Mononuclear cell (primary cell): Measurements from ENCODE around the gene SIGLEC15. TPM values are rescaled to one million over a fixed set of nuclear protein-coding genes. Genes with fewer than 3 reads are reported as not detected.

Source experiments
- H3K27me3 ChIP-seq: 2 replicates; pipeline ENCODE4 v1.6.0; 2011; ENCODE audit warnings: low read length, control low read depth; ENCODE audit not compliant: insufficient read depth
- H3K4me1 ChIP-seq: 2 replicates; pipeline ENCODE4 v1.5.1; 2011; ENCODE audit warnings: mild to moderate bottlenecking, low read length, control low read depth; ENCODE audit not compliant: insufficient read depth
- H3K4me3 ChIP-seq: 2 replicates; pipeline ENCODE4 v1.5.1; 2011; ENCODE audit warnings: mild to moderate bottlenecking, low read length, moderate library complexity
- H3K9me3 ChIP-seq: 2 replicates; pipeline ENCODE4 v1.5.1; 2011; ENCODE audit warnings: low read depth, mild to moderate bottlenecking, control low read depth, low read length
- total RNA-seq: library from RNA; depleted of rRNA; stranded (reverse); fragments of >200 nt; gene quantifications from one replicate; pipeline ENCODE4 v1.2.3, GENCODE V29; 2012

SIGLEC15 gene
- total RNA-seq, 1 donor, result 0.42 TPM

- no peak overlapping the region for H3K4me3 ChIP-seq
- no peaks in the 10 kb centered on the region for H3K9me3 ChIP-seq
- peaks cover 20% of the 10 kb centered on the region for H3K27me3 ChIP-seq
- H3K4me1 ChIP-seq, result peaks cover 31% of the 10 kb centered on the region
Observed at GRCh38 chr18:45833846-45834245, 8.4 kb downstream of the SIGLEC15 start.

- Histone ChIP-seq H3K4me3 (no peak overlapping the region), H3K9me3 (no peaks in the 10 kb centered on the region), H3K27me3 (peaks cover 22% of the 10 kb centered on the region), H3K4me1 (peaks cover 31% of the 10 kb centered on the region)
Observed at GRCh38 chr18:45834306-45834705, 8.8 kb downstream of the SIGLEC15 start.

- Histone ChIP-seq H3K4me3 (no peak overlapping the region), H3K4me1 (peaks cover 26% of the 10 kb centered on the region), H3K27me3 (peaks cover 29% of the 10 kb centered on the region)
Observed at GRCh38 chr18:45835057-45835636, 9.7 kb downstream of the SIGLEC15 start.

GRCh38 chr18:45836242-45837205 is 11.0 kb downstream of the SIGLEC15 start:
- H3K27me3 ChIP-seq, result peaks cover 29% of the 10 kb centered on the region
- H3K4me3 ChIP-seq, result no peak overlapping the region
- H3K4me1 ChIP-seq, result peaks cover 26% of the 10 kb centered on the region
- H3K9me3 ChIP-seq, result no peaks in the 10 kb centered on the region

More at GRCh38 chr18:45835057-45835636, 9.7 kb downstream of the SIGLEC15 start:
- no peaks in the 10 kb centered on the region for H3K9me3 ChIP-seq

DNA sequence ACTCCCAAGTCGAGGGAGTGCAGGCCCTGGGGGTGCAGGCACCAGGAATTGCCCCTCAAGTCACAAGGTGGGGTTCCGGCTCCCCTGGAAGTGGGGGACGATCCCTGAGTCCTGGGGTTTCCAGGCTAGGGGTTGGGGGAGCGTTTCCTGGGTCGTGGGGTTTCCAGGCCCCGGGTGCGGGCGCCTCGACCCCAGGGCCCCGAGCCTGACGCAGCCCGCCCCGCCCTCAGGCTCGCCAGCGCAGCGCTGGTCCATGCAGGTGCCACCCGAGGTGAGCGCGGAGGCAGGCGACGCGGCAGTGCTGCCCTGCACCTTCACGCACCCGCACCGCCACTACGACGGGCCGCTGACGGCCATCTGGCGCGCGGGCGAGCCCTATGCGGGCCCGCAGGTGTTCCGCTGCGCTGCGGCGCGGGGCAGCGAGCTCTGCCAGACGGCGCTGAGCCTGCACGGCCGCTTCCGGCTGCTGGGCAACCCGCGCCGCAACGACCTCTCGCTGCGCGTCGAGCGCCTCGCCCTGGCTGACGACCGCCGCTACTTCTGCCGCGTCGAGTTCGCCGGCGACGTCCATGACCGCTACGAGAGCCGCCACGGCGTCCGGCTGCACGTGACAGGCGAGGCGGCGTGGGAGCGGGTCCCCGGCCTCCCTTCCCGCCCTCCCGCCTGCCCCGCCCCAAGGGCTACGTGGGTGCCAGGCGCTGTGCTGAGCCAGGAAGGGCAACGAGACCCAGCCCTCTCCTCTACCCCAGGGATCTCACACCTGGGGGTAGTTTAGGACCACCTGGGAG is 12.0 kb downstream of the SIGLEC15 start:
- no peaks in the 10 kb centered on the region for H3K9me3 ChIP-seq
- H3K4me1 ChIP-seq, result peaks cover 26% of the 10 kb centered on the region
- no peak overlapping the region for H3K4me3 ChIP-seq
- peaks cover 29% of the 10 kb centered on the region for H3K27me3 ChIP-seq

DNA sequence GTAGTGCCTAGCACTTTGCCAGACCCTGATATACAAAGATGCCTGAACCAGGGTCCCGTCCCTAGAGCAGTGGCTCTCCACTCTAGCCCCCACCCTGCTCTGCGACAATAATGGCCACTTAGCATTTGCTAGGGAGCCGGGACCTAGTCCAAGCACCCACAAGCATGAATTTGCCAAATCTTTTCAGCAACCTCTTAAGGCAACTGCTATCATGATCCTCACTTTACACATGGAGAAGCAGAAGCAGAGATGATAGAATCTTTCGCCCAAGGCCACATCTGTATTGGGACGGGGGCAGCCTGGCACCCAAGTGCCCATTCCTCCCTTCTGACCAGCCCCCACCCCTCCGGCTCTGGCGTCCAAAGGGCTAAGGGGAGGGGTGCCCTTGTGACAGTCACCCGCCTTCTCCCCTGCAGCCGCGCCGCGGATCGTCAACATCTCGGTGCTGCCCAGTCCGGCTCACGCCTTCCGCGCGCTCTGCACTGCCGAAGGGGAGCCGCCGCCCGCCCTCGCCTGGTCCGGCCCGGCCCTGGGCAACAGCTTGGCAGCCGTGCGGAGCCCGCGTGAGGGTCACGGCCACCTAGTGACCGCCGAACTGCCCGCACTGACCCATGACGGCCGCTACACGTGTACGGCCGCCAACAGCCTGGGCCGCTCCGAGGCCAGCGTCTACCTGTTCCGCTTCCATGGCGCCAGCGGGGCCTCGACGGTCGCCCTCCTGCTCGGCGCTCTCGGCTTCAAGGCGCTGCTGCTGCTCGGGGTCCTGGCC is 13.0 kb downstream of the SIGLEC15 start:
- Histone ChIP-seq H3K4me1 (peaks cover 26% of the 10 kb centered on the region), H3K9me3 (no peaks in the 10 kb centered on the region), H3K27me3 (peaks cover 29% of the 10 kb centered on the region), H3K4me3 (no peak overlapping the region)

DNA sequence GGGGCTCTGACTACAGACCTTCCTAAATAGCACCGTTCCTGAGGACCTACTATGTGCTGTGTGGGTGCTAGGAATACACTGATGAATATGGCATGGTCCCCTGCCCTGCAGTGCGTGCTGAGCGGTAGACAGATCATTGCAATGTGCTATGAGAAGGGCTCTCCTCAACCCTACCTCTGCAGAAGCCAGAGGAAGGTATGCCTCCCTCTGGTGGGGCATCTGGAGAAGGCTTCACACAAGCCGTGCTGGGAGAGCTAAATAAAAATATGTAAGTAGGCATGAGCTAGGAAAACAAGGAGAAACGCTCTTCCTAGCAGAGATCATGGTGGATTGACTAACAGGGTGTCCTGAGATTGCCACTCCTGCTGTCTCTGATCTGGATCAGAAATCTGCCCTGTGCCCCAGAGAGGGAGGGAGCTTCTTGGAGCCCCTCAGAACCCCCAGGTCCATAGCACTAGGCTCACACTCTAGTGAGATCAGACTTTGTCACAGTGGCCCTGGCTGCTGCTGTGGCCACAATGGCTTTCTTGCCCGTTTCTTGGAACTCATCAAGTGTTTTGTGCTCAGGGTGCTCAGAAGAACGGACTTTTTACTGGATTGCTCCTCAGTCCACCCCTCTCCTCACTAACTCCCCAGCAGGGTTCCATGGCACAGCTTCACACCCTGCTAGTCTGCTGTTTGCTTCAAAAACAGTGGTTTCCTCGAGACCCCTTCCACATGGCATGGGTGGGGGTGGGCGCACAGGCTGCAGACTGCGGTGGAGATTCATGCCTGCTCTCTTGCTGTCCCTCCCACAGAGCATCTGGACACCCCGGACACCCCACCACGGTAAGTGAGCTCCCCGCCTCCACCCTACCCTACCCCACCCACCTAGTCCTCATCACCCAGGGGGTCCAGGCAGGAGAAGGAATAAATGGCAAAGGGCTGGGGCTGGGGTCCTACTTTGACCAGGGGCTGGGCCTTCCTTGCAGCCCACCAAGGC is 14.2 kb downstream of the SIGLEC15 start:
- H3K4me3 ChIP-seq, result no peak overlapping the region
- no peaks in the 10 kb centered on the region for H3K9me3 ChIP-seq
- H3K4me1 ChIP-seq, result peaks cover 26% of the 10 kb centered on the region
- H3K27me3 ChIP-seq, result peaks cover 29% of the 10 kb centered on the region

- no peaks in the 10 kb centered on the region for H3K9me3 ChIP-seq
- H3K4me3 ChIP-seq, result no peak overlapping the region
- H3K4me1 ChIP-seq, result peaks cover 26% of the 10 kb centered on the region
- peaks cover 27% of the 10 kb centered on the region for H3K27me3 ChIP-seq
Observed at GRCh38 chr18:45841060-45841764, 15.7 kb downstream of the SIGLEC15 start.

DNA sequence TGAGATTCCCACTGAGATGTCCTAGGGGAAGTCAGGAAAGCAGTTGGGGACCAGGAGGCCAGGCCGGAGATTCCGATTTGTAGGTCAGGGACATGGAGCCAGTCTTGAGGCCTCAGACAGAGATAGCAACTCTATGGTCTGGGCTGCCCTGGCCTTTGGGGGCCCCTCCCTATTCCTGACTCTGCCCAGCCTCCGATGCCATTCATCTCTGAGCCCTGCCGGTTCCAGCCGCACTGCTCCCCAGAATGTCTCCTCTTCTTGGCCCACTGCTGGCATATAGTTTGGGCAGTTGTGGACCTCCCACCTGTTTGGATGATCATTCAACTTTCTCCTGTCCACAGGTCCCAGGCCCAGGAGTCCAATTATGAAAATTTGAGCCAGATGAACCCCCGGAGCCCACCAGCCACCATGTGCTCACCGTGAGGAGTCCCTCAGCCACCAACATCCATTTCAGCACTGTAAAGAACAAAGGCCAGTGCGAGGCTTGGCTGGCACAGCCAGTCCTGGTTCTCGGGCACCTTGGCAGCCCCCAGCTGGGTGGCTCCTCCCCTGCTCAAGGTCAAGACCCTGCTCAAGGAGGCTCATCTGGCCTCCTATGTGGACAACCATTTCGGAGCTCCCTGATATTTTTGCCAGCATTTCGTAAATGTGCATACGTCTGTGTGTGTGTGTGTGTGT is 16.4 kb downstream of the SIGLEC15 start:
- Histone ChIP-seq H3K9me3 (no peaks in the 10 kb centered on the region), H3K27me3 (peaks cover 22% of the 10 kb centered on the region), H3K4me3 (no peak overlapping the region), H3K4me1 (peaks cover 26% of the 10 kb centered on the region)

GRCh38 chr18:45843019-45843418 is 17.5 kb downstream of the SIGLEC15 start:
- Histone ChIP-seq H3K9me3 (no peaks in the 10 kb centered on the region), H3K4me1 (peaks cover 15% of the 10 kb centered on the region), H3K27me3 (peaks cover 16% of the 10 kb centered on the region), H3K4me3 (no peak overlapping the region)

DNA sequence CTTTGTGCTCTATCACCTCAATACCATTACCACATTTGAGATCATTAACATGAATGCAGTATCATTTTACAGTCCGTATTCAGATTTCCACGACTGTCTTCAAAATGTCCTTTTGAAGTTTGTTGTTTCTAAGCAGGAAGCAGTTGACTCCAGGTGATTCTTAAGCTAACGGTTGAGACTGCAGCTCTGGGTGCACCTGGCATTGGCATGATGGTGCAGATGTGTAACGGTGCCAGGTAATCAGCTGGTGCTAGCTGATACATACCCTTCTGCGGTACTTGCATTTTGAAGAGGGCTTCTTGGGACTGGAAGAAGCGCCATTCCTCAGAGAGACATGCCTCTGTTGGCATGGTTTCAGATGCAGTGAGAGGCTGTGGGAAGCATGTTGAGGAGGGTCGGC is 19.5 kb downstream of the SIGLEC15 start:
- Histone ChIP-seq H3K27me3 (peaks cover under 1% of the 10 kb centered on the region), H3K4me1 (no peaks in the 10 kb centered on the region), H3K9me3 (no peaks in the 10 kb centered on the region)

DNA sequence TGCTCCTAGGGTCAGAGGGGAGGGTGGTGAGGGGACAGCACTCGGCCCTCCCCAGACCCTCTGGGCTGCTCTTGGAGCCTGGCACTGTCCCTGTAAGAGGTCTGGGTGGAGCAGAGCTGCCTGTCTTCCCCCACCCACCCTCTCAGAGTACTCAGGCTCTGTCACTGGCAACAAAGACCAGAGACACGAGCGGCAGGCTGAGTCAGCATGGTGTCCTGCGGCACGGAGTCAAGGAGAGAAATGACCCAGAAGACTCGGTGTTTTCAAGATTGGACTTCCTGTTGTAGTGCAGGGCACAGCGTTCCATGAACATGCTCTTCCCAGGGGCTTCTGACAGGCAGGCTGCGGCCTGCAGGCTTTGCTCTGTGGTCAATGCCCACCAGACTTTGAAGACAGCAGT is 19.9 kb downstream of the SIGLEC15 start:
- H3K9me3 ChIP-seq, result no peaks in the 10 kb centered on the region
- no peaks in the 10 kb centered on the region for H3K4me1 ChIP-seq
- H3K27me3 ChIP-seq, result no peaks in the 10 kb centered on the region
- H3K4me3 ChIP-seq, result no peak overlapping the region

More for the DNA sequence above, 19.5 kb downstream of the SIGLEC15 start:
- no peak overlapping the region for H3K4me3 ChIP-seq

- H3K27me3 ChIP-seq, result no peaks in the 10 kb centered on the region
- no peaks in the 10 kb centered on the region for H3K4me1 ChIP-seq
- H3K9me3 ChIP-seq, result no peaks in the 10 kb centered on the region
- no peak overlapping the region for H3K4me3 ChIP-seq
Observed at GRCh38 chr18:45847119-45847518, 21.6 kb downstream of the SIGLEC15 start.
